Left colon (tissue), 2 donors: ENCODE measurements around the gene ERC1. TPM values are rescaled to one million over a fixed set of nuclear protein-coding genes. Genes with fewer than 3 reads are reported as not detected.
A peak's percentile ranks its signal among the peaks of the same experiment; 100 is the strongest.

Source experiments
- ATAC-seq: fragments of 200-7000 bp; cut with Tn5 transposase; one replicate; pipeline ENCODE4 v1.9.1; 2020; ENCODE audit warnings: mild to moderate bottlenecking, moderate library complexity
- DNase-seq, 2 donors: peaks; one replicate each; pipeline ENCODE4 v3.0.0-alpha.2; 2020
- intact Hi-C, 2 donors: fragments of 100-400 bp; cut with DNase I in 1 of 2; cut with micrococcal nuclease in 1 of 2; formaldehyde crosslinking; loops; one replicate each; pipeline versions ENCODE4 v1.11.2 to v1.14.0; 2022; cut with DNase I, micrococcal nuclease
- total RNA-seq, 2 donors: library from RNA; stranded (reverse); fragmentation: NEBNext Ultra II Directional; extraction: Animal tissue kit (Norgen Biotek cat#: 25700); gene quantifications; one replicate each; pipeline ENCODE4 v1.2.1, GENCODE V29; 2021
- donor health status: DM: no; HTN: no; CAD: no.
- donor health status: DM: yes; HTN: yes; CAD: no.

ERC1 gene
- total RNA-seq, 2 donors from 2014 or later: 43.1 to 46.0 TPM

GRCh38 chr12:1375323-1375722, 384.3 kb downstream of the ERC1 start:
- DNase-seq: no peak
- ATAC-seq: no peak
- intact Hi-C loops: no loop called here

GRCh38 chr12:1377117-1377516, 386.1 kb downstream of the ERC1 start:
- no peak for DNase-seq
- ATAC-seq: no peak
- intact Hi-C loops: no loop called here

GRCh38 chr12:1377681-1378080, 386.7 kb downstream of the ERC1 start:
- ATAC-seq: no peak
- DNase-seq: no peak
- intact Hi-C loops: no loop called here

GRCh38 chr12:1380171-1380851, 389.3 kb downstream of the ERC1 start:
- DNase-seq (no peak), ATAC-seq (no peak)
- intact Hi-C loops: no loop called here

- intact Hi-C loops: no loop called here
- ATAC-seq (no peak), DNase-seq (no peak)
These were observed 391.1 kb downstream of the ERC1 start for GRCh38 chr12:1382151-1382550.

GRCh38 chr12:1382826-1383225, 391.8 kb downstream of the ERC1 start:
- intact Hi-C loops: no loop called here
- ATAC-seq (no peak), DNase-seq (no peak)

- intact Hi-C loops: no loop called here
- ATAC-seq: no peak
- no peak for DNase-seq
These were observed 392.7 kb downstream of the ERC1 start for GRCh38 chr12:1383758-1384157.

- DNase-seq (no peak), ATAC-seq (peak; percentile 37)
- intact Hi-C loops: no loop called here
These were observed 393.9 kb downstream of the ERC1 start for GRCh38 chr12:1384910-1385309.

GRCh38 chr12:1391722-1392121, 400.7 kb downstream of the ERC1 start:
- intact Hi-C loops: no loop called here
- no peak for ATAC-seq
- no peak for DNase-seq

- DNase-seq (no peak), ATAC-seq (no peak)
- intact Hi-C loops: no loop called here
These were observed 404.5 kb downstream of the ERC1 start for GRCh38 chr12:1395421-1395955.

- DNase-seq (no peak), ATAC-seq (peak; percentile 38)
- intact Hi-C loops: no loop called here
These were observed 407.6 kb downstream of the ERC1 start for GRCh38 chr12:1398673-1399072.

GRCh38 chr12:1401891-1402290, 410.9 kb downstream of the ERC1 start:
- no peak for ATAC-seq
- intact Hi-C loops: no loop called here

GRCh38 chr12:1403417-1403816, 412.4 kb downstream of the ERC1 start:
- ATAC-seq (no peak), DNase-seq (no peak)

More at GRCh38 chr12:1401891-1402290, 410.9 kb downstream of the ERC1 start:
- no peak for DNase-seq

GRCh38 chr12:1405619-1406018, 414.6 kb downstream of the ERC1 start:
- ATAC-seq: no peak
- intact Hi-C loops: no loop called here
- no peak for DNase-seq

More at GRCh38 chr12:1403417-1403816, 412.4 kb downstream of the ERC1 start:
- intact Hi-C loops: no loop called here

GRCh38 chr12:1410794-1411193, 419.8 kb downstream of the ERC1 start:
- no peak for DNase-seq
- intact Hi-C loops: no loop called here
- no peak for ATAC-seq

GRCh38 chr12:1413930-1414329, 422.9 kb downstream of the ERC1 start:
- ATAC-seq: no peak
- intact Hi-C loops: no loop called here
- no peak for DNase-seq

- DNase-seq: no peak
- intact Hi-C loops: no loop called here
- peak; percentile 99 for ATAC-seq
These were observed 427.1 kb downstream of the ERC1 start for GRCh38 chr12:1418144-1418543.

GRCh38 chr12:1419849-1420371, 428.9 kb downstream of the ERC1 start:
- DNase-seq (no peak), ATAC-seq (no peak)
- intact Hi-C loops: no loop called here

- intact Hi-C loops: no loop called here
- DNase-seq (no peak), ATAC-seq (no peak)
These were observed 430.2 kb downstream of the ERC1 start for GRCh38 chr12:1421091-1421846.
